Sigmoid colon (tissue), 3 donors: ENCODE results near the gene RAB4B.

Source experiments
- CTCF ChIP-seq, 4 experiments: fragments of 450-650 bp in 3 of 4; fragments of 200-600 bp in 1 of 4; IDR thresholded peaks; one replicate each; pipeline ENCODE4 v1.5.1; 2016 to 2019; ENCODE audit warnings: antibody characterized with exemption in 4 of 4, mild to moderate bottlenecking in 3 of 4, moderate library complexity in 2 of 4
- POLR2A ChIP-seq, 2 donors: fragments of 450-650 bp; IDR thresholded peaks; one replicate each; pipeline ENCODE4 v1.6.1; 2016; ENCODE audit warnings: antibody characterized with exemption in 2 of 2, mild to moderate bottlenecking in 2 of 2, moderate library complexity in 2 of 2

- TF ChIP-seq CTCF (IDR thresholded peaks at IDR 0.05) (no peak), POLR2A (IDR thresholded peaks at IDR 0.05) (peak; percentile 72 to 90)
Measured at GRCh38 chr19:40750874-40751537, 27.0 kb upstream of the RAB4B start, which contains the start of gene SNRPA.
